Measurements from ENCODE around the gene CBX3.
A peak's percentile ranks its signal among the peaks of the same experiment; 100 is the strongest.
"Not testable (repeated sequence)": the region's sequence is repeated elsewhere in the genome, so short reads cannot be mapped to it uniquely, and the experiment has no call there.

The CBX3 gene

DNA sequence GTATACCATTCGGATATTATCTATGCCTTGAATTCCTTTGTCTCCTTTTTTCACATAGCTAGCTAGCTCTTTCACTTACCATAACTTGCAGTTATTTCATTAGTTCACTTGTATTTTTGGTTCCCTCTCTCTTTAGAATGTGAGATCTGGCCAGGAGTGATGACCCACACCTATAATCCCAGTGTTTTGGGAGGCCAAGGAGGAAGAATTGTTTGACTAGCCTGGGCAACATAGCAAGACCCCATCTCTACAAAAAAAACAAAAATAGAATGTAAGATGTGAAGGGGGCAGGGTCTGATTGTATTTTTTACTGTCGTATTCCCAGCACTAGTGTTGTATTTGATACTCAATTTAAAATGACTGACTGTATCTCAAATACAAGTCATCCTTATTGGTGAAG, 29.9 kb upstream of the CBX3 start:
- DNase-seq: no peak

DNA sequence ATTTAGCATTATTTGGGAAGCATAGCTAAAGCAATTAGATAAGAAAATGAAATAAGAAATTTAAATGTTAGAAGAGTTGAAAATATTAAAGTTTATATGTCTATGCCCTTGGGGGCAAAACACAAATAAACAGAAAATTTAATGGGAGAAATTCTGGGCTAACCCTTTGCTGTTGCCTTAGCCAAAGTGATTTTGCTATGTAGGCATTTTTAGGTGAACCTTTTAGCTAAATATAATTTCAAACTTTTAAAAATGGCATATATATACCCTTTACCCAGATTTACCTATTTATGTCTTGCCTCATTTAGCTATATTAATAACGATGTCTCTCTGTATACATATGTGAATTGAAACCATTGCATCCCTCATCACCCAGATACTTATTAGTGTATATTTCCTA, 29.5 kb upstream of the CBX3 start:
- DNase-seq: no peak

- DNase-seq: not testable (repeated sequence)
Observed at GRCh38 chr7:26175903-26176302, 25.6 kb upstream of the CBX3 start.

- not testable (repeated sequence) for DNase-seq
Observed at GRCh38 chr7:26176696-26177095, 24.8 kb upstream of the CBX3 start.

- not testable (repeated sequence) for DNase-seq
Observed at GRCh38 chr7:26177269-26177668, 24.3 kb upstream of the CBX3 start.

DNA sequence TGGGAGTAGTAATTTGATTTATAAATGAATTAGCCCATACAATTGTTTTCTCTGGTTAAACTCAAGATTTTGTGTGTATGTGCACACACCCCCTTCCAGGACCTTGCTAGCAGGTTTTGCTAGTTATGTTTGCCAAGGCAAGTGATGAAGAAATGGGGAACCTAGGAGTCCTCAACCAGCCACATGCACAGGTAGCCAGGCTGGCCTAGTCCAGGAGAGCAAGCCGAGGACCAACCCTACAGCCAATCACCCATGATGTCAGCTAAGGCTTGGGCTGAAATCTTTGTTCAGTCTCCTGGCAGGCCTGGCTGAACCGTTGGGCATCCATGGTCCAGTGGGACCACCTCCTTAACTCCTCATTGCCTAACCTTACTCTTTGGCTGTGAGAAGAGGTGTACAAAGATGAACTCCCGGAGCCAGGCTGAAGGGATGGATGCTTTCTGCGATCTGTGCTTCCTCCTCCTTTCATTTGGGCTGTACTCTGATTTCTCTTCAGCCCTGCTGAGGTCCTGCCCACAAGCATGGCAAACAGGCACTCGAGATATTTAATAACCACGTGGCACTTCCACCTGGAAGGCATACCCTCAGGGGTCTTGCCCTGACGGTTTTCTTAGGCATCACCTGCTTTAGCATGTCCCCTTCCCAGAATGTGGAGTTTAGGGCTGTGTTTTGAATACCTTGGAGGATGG, 23.1 kb upstream of the CBX3 start:
- DNase-seq: no peak

DNA sequence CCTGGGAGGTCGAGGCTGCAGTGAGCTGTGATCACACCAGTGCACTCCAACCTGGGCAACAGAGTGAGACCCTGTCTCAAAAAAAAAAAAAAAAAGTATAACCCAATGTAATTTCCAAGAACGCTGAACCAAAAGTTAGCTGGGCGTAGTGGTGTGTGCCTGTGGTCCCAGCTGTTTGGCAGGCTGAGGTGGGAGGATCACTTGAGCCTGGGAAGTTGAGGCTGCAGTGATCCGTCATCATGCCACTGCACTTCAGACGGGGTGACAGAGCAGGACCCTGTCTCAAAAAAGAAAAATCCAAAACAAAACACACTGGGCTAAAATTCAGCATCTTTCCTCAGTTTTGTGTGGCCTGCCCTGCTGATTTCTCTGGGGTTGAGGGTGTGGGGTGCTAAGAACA, 22.1 kb upstream of the CBX3 start:
- no peak for DNase-seq

DNA sequence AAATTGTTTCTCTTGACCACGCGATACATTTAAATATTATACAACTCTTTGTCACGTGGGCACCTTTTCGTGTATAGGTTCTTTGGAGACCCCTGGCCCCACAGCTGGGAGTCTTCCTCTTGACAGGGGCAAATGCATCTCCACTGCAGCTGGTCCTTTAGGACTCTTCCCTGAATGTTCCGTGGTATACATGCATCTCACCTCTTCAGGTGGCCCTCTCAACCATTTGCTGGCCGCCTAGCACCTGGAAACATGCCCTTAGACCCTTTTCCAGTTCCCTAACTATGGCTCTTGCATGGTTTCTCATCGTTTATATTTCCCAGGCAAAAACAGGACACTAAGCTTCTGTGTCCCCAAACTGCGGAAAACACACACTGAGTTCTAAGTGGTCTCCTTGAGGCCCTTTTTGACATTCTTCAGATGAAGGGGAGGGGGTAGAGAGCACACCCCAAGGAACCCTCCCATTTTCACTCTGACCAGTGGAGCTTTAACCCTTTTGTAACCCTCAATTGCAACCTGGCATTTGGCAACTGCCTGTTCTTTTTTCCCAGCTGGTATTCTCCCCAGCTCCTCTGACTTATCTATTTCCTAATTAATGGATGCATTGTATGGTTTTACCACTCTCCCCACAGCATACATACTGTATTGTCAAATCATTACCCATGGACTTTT, 21.6 kb upstream of the CBX3 start:
- DNase-seq: no peak

- no peak for DNase-seq
Observed at GRCh38 chr7:26180792-26181198, 20.8 kb upstream of the CBX3 start.

DNA sequence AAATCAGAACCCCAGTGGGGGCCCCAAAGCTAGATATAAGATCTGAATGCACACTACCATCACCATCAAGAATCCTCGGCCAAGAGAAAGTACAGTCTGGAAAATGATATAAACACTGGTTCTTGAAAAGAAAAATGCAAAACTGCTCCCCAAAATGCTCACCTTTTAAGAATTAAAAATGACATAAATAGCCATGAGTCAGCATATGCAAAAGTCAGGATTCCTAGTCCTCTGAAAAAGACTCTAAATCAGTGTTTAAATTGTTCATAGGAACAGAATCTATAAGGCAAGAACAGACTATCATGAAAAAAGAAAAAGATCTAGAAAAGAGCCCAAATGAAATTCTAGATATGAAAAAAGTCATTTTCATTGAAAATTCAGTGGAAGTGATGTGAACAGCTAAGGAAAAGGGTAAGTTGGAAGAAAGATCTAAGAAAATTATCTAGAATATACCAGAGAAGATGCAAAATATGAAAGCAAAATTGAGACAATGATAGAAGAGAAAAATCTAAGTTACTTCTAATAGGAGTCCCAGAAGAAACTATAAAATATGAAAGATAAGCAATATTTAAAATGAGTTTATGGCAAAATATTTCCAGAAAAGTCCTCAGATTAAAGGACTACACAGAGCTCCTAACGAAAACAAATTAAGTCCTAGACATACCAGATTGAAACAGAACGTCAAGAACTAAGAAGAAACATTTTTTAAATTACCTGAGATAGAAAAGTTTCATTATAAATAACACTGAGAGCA, 19.9 kb upstream of the CBX3 start:
- no peak for DNase-seq

- DNase-seq: peak in 1 of 2 experiments; percentile 31
Observed at GRCh38 chr7:26182283-26182682, 19.3 kb upstream of the CBX3 start.

- DNase-seq: no peak
Observed at GRCh38 chr7:26182706-26183105, 18.8 kb upstream of the CBX3 start.

DNA sequence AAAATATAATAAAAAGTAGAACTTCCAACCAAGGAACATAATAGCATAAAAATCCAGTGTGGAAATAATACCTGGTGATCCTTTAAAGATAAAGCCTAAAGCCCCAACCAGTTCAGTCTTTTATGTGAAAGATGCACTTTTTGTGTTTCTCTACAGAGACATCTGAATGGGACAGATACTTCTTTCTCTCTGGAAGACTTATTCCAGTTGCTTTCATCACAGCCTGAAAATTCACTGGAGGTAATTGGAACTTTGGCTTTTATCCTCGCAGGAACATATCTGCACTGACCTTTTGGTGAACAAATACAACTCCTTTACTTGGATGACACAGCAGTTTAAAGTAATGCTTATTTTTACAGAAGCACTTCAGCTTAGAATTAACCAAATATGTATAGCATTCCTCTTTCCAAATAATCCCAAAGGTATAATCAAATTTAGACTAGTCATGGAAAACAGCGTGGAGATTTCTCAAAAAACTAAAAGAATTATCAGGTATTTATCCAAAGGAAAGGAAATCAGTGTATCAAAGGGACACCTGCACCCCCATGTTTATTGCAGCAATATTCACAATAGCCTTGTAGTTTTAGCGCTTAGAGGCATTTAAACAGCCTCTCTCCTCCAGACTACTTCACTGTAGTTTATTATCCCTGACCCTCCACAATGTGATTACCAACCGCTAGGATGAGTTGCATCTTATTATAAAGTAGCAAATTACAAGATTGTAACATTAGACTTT, 17.8 kb upstream of the CBX3 start:
- no peak for DNase-seq

DNA sequence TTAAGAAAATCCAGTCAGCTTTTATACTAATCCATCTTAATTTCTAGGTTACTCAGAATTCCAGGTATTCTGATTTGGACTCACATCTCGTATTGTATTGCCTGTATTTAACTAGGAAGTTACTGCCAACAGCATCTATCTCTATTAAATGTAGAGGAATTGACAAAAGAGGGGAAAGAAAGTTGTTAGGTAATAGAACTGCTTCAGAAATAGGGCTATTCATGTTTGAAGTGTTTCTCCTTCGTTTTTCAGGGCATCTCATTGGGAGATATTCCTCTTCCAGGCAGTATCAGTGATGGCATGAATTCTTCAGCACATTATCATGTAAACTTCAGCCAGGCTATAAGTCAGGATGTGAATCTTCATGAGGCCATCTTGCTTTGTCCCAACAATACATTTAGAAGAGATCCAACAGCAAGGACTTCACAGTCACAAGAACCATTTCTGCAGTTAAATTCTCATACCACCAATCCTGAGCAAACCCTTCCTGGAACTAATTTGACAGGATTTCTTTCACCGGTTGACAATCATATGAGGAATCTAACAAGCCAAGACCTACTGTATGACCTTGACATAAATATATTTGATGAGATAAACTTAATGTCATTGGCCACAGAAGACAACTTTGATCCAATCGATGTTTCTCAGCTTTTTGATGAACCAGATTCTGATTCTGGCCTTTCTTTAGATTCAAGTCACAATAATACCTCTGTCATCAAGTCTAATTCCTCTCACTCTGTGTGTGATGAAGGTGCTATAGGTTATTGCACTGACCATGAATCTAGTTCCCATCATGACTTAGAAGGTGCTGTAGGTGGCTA, 17.1 kb upstream of the CBX3 start:
- DNase-seq: not testable (repeated sequence)

DNA sequence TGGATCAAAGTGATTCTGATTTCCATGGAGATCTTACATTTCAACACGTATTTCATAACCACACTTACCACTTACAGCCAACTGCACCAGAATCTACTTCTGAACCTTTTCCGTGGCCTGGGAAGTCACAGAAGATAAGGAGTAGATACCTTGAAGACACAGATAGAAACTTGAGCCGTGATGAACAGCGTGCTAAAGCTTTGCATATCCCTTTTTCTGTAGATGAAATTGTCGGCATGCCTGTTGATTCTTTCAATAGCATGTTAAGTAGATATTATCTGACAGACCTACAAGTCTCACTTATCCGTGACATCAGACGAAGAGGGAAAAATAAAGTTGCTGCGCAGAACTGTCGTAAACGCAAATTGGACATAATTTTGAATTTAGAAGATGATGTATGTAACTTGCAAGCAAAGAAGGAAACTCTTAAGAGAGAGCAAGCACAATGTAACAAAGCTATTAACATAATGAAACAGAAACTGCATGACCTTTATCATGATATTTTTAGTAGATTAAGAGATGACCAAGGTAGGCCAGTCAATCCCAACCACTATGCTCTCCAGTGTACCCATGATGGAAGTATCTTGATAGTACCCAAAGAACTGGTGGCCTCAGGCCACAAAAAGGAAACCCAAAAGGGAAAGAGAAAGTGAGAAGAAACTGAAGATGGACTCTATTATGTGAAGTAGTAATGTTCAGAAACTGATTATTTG, 16.3 kb upstream of the CBX3 start:
- no peak for DNase-seq

DNA sequence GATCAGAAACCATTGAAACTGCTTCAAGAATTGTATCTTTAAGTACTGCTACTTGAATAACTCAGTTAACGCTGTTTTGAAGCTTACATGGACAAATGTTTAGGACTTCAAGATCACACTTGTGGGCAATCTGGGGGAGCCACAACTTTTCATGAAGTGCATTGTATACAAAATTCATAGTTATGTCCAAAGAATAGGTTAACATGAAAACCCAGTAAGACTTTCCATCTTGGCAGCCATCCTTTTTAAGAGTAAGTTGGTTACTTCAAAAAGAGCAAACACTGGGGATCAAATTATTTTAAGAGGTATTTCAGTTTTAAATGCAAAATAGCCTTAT, 15.7 kb upstream of the CBX3 start:
- DNase-seq: peak in 1 of 2 experiments; percentile 23

DNA sequence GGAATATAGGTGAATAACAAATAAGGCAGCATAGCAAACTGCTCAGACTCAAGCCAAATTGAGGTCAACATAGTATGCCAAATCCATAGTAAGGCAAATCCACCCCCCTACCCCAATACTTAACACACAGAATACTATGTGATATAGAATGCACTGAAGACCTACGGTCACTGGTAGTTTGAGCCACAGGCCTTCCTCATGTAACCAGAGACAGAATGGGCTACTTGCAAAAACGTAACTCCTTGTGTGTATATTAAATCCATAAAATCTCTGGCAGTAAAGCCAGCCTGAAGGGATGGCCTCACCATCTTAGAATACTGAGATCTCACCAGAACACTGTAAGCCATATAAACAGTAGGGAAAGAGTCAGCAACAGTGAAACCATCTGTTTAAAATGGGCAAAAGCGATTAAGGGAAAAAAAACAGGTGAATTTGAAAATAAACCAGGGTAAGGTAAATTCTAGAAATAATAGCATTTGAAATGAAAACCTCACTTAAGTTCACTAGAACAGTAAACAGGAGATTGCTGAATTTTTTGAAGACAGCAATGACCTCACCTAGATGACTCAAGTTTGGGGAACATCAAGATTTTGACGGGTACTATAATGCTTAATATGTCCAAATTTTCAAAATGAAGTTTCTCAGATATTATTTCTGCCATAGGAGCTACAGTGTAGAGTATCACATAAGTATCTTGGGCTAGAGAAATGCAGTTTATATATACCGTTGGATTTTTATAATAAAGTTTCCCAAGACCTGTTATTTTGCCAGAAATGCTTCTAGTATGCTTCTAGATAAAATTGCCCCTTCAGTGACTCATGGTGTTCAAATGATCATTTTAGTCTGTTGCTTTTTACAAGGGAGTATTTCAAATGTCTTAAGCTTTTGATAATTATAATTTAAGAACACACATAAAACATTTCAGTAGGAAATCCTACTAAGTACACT, 14.9 kb upstream of the CBX3 start:
- DNase-seq: no peak

DNA sequence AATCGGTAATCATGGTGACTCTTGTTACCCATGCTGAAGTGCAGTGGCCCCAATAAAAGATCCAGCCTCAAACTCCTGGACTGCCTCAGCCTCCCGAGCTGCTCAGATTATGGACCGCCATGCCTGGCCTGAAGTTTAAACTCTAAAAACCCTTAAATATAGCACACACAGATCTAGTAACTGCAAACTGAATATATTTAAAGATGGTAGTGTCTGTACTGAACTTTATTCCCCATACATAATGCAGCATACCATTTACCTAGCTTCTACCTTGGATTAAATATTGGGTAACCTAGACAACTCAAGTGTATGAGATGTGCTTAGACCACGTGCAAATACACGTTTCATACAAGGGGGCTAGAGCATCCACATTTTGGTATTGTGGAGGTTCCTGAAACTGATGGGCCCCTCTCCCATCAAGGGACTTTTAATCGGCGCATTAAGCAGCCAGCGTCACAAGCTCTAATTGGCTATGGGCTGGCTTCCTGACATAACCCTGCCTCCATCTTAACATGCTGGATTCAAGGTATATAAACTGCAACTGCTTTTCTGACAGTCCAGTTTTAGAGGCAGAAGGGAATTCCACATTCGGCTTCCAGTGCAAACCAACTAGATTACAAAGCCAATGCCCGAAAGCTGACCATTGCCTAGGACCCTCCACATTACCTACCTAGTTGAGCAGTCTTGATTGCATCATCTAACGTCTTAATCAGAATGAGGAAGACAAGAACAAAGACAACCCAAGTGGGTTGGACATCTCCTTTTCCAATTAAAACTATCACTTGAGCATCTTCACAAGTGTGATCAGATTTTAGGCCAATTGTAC, 14.0 kb upstream of the CBX3 start:
- DNase-seq: no peak

DNA sequence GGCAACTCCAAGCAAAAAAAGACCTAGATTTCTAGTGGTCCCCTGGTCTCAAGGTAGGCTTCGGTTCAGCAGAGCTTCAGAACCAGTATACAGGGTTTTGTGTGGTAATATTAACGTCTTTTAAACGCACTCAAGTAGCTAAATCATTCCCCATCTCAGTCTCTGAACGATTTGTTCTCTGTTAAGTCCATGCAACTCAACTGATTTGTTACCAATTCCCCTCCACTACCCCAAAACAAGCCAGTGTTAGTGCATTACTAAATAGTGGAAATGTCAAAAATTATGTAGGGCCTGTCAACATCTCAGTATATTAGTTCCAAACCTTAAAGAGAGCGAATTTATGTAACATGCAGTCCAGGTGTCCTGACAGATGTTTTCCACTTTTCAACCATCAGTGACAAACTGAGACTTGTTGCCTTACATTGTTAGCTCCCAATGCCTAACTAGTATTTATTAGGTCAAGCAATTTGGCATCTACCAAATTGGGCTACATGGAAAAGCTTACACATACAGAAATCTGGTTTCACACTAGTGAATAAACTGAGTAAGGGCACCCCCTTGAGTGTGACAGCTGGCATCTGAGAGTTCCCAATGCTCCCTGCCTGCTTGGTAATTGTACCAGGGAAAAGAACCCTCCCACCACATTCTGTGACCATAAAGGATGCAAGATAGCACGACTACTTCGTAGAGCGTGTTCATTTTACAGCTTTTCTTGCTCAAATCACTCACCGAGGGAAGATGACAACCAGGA, 13.2 kb upstream of the CBX3 start:
- no peak for DNase-seq

Measured in NCI-H446 (cell line).